Keratinocyte (primary cell): ENCODE results near the gene UBE4B. TPM values are rescaled to one million over a fixed set of nuclear protein-coding genes. Genes with fewer than 3 reads are reported as not detected.

Source experiments
- DNase-seq: peaks from one replicate; pipeline ENCODE4 v3.0.0-alpha.2; 2011; ENCODE audit warnings: low read depth, missing footprints, low spot score
- FAIRE-seq: peaks from 2 replicates; lab custom pipeline; 2011; peaks lifted over from hg19 to GRCh38; lab: Jason Lieb, UNC
- H2AFZ ChIP-seq: 2 replicates; pipeline ENCODE4 v1.6.0; 2012; ENCODE audit warnings: low read length, control low read depth, inconsistent platforms; ENCODE audit not compliant: control insufficient read depth
- H3K27ac ChIP-seq: 2 replicates; pipeline ENCODE4 v1.5.1; 2011; ENCODE audit warnings: low read length; ENCODE audit not compliant: control insufficient read depth, insufficient read depth
- H3K27me3 ChIP-seq: 3 replicates; pipeline ENCODE4 v1.6.0; 2011; ENCODE audit warnings: low read length; ENCODE audit not compliant: control insufficient read depth, insufficient read depth; ENCODE audit errors: extremely low read depth
- H3K36me3 ChIP-seq, 2 experiments: 2 replicates in 1 of 2; 3 replicates in 1 of 2; pipeline ENCODE4 v1.5.1; 2011; ENCODE audit warnings: low read length in 2 of 2, mild to moderate bottlenecking in 1 of 2; ENCODE audit not compliant: control insufficient read depth in 2 of 2, insufficient read depth in 2 of 2; ENCODE audit errors: extremely low read depth in 1 of 2
- H3K4me1 ChIP-seq: 3 replicates; pipeline ENCODE4 v1.5.1; 2011; ENCODE audit warnings: low read length; ENCODE audit not compliant: control insufficient read depth, insufficient read depth; ENCODE audit errors: extremely low read depth
- H3K4me2 ChIP-seq: 3 replicates; pipeline ENCODE4 v1.6.0; 2011; ENCODE audit warnings: low read depth, low read length; ENCODE audit not compliant: control insufficient read depth, insufficient read depth; ENCODE audit errors: extremely low read depth
- H3K4me3 ChIP-seq, 3 experiments: fragments of 200-600 bp in 1 of 3; sonication (generic) in 1 of 3; 2 replicates in 2 of 3; 3 replicates in 1 of 3; pipeline ENCODE4 v1.5.1; 2011 to 2016; ENCODE audit warnings: low read length in 3 of 3, mild to moderate bottlenecking in 3 of 3, control low read depth in 2 of 3, inconsistent platforms in 1 of 3, low read depth in 1 of 3, mixed read lengths in 1 of 3, mixed run types in 1 of 3, moderate library complexity in 1 of 3; ENCODE audit not compliant: control insufficient read depth in 2 of 3, insufficient read depth in 2 of 3; ENCODE audit errors: extremely low read depth in 1 of 3
- H3K79me2 ChIP-seq: 2 replicates; pipeline ENCODE4 v1.6.0; 2012; ENCODE audit warnings: low read length; ENCODE audit not compliant: control insufficient read depth, insufficient read depth
- H3K9ac ChIP-seq: 3 replicates; pipeline ENCODE4 v1.6.0; 2011; ENCODE audit warnings: low read length; ENCODE audit not compliant: control insufficient read depth, insufficient read depth; ENCODE audit errors: extremely low read depth
- H3K9me1 ChIP-seq: 3 replicates; pipeline ENCODE4 v1.6.0; 2011; ENCODE audit warnings: low read length; ENCODE audit not compliant: control insufficient read depth, insufficient read depth; ENCODE audit errors: extremely low read depth
- H3K9me3 ChIP-seq: 2 replicates; pipeline ENCODE4 v1.5.1; 2012; ENCODE audit warnings: low read depth, low read length; ENCODE audit not compliant: control insufficient read depth
- H4K20me1 ChIP-seq: 3 replicates; pipeline ENCODE4 v1.6.0; 2011; ENCODE audit warnings: low read length; ENCODE audit not compliant: control insufficient read depth, insufficient read depth; ENCODE audit errors: extremely low read depth
- EZH2 ChIP-seq: IDR thresholded peaks from one replicate; pipeline ENCODE4 v1.6.1; 2012; ENCODE audit warnings: inconsistent platforms, mild to moderate bottlenecking, low read length, moderate library complexity
- dilution Hi-C: fragments of 300-500 bp; cut with MboI; formaldehyde crosslinking; loops from one replicate; pipeline ENCODE4 v1.7.0; 2020; ENCODE audit warnings: low sequenced_read_pairs; ENCODE audit not compliant: extremely low pct_ligation_motif_present
- polyA plus RNA-seq, 5 experiments: library from polyadenylated mRNA; depleted of rRNA in 3 of 5; stranded (reverse) in 3 of 5; stranded (forward) in 1 of 5; unstranded in 1 of 5; fragments of >200 nt; gene quantifications; 1 replicate in 1 of 5; 2 replicates in 3 of 5; 3 replicates in 1 of 5; pipeline versions ENCODE4 v1.2.1 to v1.2.3, GENCODE V29; 2011 to 2012; ENCODE audit warnings: missing spikeins in 2 of 5, low read depth in 1 of 5, low replicate concordance in 1 of 5
- TF ChIP-seq, protein P1 (sequence below), 3 experiments: IDR thresholded peaks in 1 of 3; conservative IDR thresholded peaks in 1 of 3; optimal IDR thresholded peaks in 1 of 3; 2 replicates in 2 of 3; 3 replicates in 1 of 3; pipeline versions ENCODE3 to v1.5.1; 2011; ENCODE audit warnings: low read length in 3 of 3, mild to moderate bottlenecking in 3 of 3, moderate library complexity in 2 of 3, control low read depth in 1 of 3, inconsistent platforms in 1 of 3; ENCODE audit not compliant: insufficient read depth in 2 of 3; ENCODE audit errors: extremely low read depth in 1 of 3

Gene UBE4B
- polyA plus RNA-seq, 1 donor (not counting 4 experiments of a cell fraction or from before 2014, with no cell fraction given): 14.3 TPM

DNA sequence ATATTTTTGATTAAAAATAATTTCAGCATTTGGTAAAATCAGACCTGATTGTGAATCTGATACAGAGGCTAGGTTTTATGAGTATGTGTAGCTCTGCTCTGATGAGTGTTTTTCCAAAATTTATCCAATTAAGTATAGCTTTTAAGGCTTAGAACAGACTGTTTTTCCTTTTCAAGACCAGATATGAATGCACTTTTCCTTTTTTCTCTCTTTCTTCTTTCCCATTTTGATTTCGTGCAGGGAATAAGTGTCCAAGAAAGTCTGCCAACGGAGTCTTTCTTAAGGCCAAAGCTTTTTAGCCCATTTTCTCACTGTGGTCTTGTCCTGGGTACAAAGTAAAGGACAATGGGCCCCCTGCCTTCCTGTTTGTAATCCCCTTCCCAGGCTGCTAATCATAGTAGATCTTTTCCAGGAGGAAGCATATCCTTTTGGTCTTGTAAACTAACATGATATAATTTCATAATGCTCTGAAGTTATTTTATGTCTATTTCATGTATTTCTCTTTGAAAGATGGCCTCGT lies 180.5 kb downstream of the UBE4B start:
- Histone ChIP-seq H3K27ac (no peak overlapping the region), H3K79me2 (peaks cover 64% of the 10 kb centered on the region), H3K27me3 (no peaks in the 10 kb centered on the region), H3K4me1 (peaks cover 16% of the 10 kb centered on the region), H3K9me1 (peaks cover 2% of the 10 kb centered on the region), H3K9ac (no peak overlapping the region), H3K36me3 (no peaks in the 10 kb centered on the region), H3K4me2 (no peak overlapping the region), H3K4me3 (no peak overlapping the region), H2AFZ (no peak overlapping the region), H3K9me3 (no peaks in the 10 kb centered on the region), H4K20me1 (peaks cover 3% of the 10 kb centered on the region)
- DNase-seq: no peak
- dilution Hi-C loops: no loop called here
- TF ChIP-seq, protein P1, sequence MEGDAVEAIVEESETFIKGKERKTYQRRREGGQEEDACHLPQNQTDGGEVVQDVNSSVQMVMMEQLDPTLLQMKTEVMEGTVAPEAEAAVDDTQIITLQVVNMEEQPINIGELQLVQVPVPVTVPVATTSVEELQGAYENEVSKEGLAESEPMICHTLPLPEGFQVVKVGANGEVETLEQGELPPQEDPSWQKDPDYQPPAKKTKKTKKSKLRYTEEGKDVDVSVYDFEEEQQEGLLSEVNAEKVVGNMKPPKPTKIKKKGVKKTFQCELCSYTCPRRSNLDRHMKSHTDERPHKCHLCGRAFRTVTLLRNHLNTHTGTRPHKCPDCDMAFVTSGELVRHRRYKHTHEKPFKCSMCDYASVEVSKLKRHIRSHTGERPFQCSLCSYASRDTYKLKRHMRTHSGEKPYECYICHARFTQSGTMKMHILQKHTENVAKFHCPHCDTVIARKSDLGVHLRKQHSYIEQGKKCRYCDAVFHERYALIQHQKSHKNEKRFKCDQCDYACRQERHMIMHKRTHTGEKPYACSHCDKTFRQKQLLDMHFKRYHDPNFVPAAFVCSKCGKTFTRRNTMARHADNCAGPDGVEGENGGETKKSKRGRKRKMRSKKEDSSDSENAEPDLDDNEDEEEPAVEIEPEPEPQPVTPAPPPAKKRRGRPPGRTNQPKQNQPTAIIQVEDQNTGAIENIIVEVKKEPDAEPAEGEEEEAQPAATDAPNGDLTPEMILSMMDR (optimal IDR thresholded peaks at IDR 0.05 in 1 of 3, IDR thresholded peaks at IDR 0.05 in 1 of 3, conservative IDR thresholded peaks at IDR 0.05 in 1 of 3; ENCODE audit: extremely low read depth in 1 of 3, insufficient read depth in 2 of 3, low read length in 3 of 3): no peak
- TF ChIP-seq EZH2: no peak
- FAIRE-seq: no peak

DNA sequence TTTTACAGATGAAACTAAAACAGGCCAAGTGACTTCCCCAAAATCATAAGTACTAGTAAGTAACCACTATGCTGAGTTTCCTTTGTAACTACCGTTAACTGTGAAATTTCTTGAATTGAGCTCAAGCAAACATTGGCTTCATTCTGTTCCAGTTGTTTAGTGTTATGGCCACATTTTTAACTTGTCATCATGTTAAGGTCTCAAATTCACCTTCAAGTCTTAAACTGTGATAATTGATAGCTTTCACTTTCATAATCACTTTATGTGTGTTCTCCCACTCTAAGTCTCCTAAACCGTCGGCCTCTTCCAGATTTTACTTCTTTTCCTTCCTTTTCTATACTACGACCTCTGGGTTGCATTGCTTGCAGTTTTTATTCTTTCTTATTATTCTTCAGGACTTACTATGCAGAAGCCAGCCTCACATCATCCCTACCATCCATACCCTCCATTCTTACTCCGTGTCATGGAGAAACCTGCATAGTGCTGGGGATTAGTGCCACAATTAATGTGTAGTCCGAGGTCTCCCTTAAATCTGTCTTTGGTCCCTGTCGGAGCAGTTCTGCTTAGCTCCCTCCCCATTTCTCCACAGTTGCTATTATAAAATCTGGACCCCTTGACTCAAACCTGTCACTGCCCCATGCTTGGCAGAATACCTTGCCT lies 183.5 kb downstream of the UBE4B start:
- H3K4me1 ChIP-seq: peaks cover 12% of the 10 kb centered on the region
- H3K9me3 ChIP-seq: no peaks in the 10 kb centered on the region
- H3K9ac ChIP-seq: no peak overlapping the region
- no peak for FAIRE-seq
- no peak overlapping the region for H3K4me3 ChIP-seq
- no peak overlapping the region for H3K27ac ChIP-seq
- H4K20me1 ChIP-seq: peaks cover 3% of the 10 kb centered on the region
- H3K4me2 ChIP-seq: no peak overlapping the region
- DNase-seq: no peak
- peaks cover 79% of the 10 kb centered on the region for H3K79me2 ChIP-seq
- H3K9me1 ChIP-seq: peaks cover 2% of the 10 kb centered on the region
- no peaks in the 10 kb centered on the region for H3K27me3 ChIP-seq
- H2AFZ ChIP-seq: no peak overlapping the region
- dilution Hi-C loops: no loop called here
- TF ChIP-seq EZH2: no peak
- TF ChIP-seq, protein P1 (optimal IDR thresholded peaks at IDR 0.05 in 1 of 3, IDR thresholded peaks at IDR 0.05 in 1 of 3, conservative IDR thresholded peaks at IDR 0.05 in 1 of 3; ENCODE audit: extremely low read depth in 1 of 3, insufficient read depth in 2 of 3, low read length in 3 of 3): no peak
- H3K36me3 ChIP-seq: no peaks in the 10 kb centered on the region
